ENCODE results near the gene EIF2S1.

Gene EIF2S1

DNA sequence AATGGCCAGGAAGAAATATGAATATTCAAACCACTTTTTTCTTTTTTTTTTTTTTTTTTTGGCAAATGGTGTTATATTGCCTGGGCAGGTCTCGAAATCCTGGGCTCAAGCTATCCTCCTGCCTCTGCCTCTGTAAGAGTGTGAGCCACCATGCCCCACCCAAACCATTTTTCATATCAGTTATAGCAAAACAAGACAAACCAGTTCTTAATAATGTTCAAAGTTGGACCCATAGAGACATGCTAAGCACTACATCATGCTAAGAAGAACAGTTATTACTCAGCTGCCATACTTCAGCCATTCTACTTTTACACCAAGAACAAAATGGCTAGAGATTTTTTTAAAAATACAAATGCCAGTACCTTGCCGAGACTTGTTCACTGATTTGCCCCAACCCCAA, 25.5 kb downstream of the EIF2S1 start:
- no peak overlapping the region for H3K4me3 Mint-ChIP-seq
- H3K27ac Mint-ChIP-seq (ENCODE audit: low read depth) = peak overlapping the region; percentile 46
- DNase-seq (ENCODE audit: low spot score in 2 of 2) = no peak
- no peaks in the 10 kb centered on the region for H3K4me1 Mint-ChIP-seq
- H3K27me3 Mint-ChIP-seq = no peaks in the 10 kb centered on the region
- peaks cover 47% of the 10 kb centered on the region for H3K36me3 Mint-ChIP-seq (ENCODE audit: insufficient read depth)
- H3K9me3 Mint-ChIP-seq = no peaks in the 10 kb centered on the region
- no peak for ATAC-seq (replicated peaks; ENCODE audit: extremely low read depth, poor library complexity, severe bottlenecking)

DNA sequence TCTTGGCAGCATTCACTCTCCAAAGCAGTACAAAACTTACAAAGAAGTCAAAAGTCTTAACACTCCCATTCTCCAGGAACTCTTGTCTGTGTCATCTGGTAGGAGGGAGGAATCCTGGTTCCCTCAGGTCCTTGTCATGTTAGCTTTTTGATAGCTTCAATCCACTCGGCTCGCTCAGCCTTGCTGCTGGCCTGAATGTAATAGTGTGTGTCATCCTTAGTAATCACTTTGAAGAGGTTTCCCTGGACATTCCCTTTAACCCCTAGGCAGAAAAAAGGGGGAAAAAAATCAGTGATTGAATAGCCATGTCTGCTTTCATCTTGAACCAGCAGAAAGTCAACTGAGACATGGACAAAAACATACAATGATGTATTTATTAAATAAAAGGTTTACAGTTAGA, 27.1 kb downstream of the EIF2S1 start:
- no peak for ATAC-seq (replicated peaks; ENCODE audit: extremely low read depth, poor library complexity, severe bottlenecking)
- peaks cover 34% of the 10 kb centered on the region for H3K36me3 Mint-ChIP-seq (ENCODE audit: insufficient read depth)
- H3K4me3 Mint-ChIP-seq = no peak overlapping the region
- H3K4me1 Mint-ChIP-seq = no peaks in the 10 kb centered on the region
- no peak overlapping the region for H3K27ac Mint-ChIP-seq (ENCODE audit: low read depth)
- no peaks in the 10 kb centered on the region for H3K27me3 Mint-ChIP-seq
- no peaks in the 10 kb centered on the region for H3K9me3 Mint-ChIP-seq
- DNase-seq (ENCODE audit: low spot score in 2 of 2) = no peak

DNA sequence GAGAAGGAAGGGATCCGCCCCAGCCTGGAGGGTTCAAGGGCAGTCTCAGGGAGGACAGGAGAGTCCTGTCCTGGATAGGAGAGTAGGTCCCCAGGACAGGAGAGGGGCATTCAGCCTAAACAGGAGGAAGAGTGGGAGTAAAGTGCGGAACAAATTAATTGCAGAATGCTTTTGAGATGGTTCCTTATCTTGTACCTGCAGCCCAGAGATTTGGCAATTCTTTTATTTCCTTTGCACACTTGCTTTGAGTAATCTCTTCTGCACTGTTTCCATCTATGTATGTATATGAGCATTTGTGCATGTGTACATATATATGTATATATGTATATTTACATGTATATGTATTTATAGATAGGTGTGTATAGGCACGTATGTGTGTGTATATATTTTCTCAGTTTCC, 29.1 kb downstream of the EIF2S1 start:
- Mint-ChIP-seq H3K4me1 (no peaks in the 10 kb centered on the region), H3K27ac (ENCODE audit: low read depth) (no peak overlapping the region), H3K9me3 (no peaks in the 10 kb centered on the region), H3K27me3 (no peaks in the 10 kb centered on the region), H3K36me3 (ENCODE audit: insufficient read depth) (peaks cover 17% of the 10 kb centered on the region), H3K4me3 (no peak overlapping the region)
- DNase-seq (ENCODE audit: low spot score in 2 of 2) = no peak
- ATAC-seq (replicated peaks; ENCODE audit: extremely low read depth, poor library complexity, severe bottlenecking) = no peak

DNA sequence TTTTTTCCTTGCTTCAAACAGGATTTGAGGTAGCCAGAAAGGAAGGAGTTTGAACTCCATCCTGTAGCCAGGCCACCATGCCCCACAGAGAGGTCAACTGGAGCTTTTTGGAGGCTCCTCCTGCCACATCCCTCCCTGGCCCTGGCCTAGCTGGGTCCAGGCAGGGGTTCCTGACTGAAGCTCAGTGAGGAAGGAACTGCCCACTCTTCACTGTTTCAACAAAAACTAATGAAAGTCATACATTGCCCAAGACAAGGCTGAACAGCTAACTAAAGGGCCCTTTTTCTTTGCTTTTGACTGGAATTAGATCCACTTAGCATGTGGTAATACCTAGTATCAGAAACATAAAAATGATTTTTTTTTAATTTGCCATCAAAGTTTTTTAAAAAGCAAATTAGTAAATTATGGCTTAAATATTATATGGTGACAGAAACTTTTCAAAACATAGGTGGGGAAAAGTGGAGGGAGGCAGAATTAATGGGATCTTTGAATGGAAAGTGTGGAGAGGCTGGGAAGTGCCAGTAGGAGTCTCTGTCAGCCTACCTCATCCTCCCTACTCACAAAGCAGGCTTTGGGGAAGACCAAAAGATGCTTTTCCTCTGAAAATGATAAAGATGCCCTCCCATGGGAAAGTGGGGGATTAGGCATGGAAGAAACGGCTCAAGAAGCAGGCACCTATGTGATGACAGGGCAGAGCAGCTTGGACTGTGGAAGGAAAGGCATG, 29.8 kb downstream of the EIF2S1 start:
- no peaks in the 10 kb centered on the region for H3K4me1 Mint-ChIP-seq
- DNase-seq (ENCODE audit: low spot score in 2 of 2) (no peak), ATAC-seq (replicated peaks; ENCODE audit: extremely low read depth, poor library complexity, severe bottlenecking) (no peak)
- no peaks in the 10 kb centered on the region for H3K9me3 Mint-ChIP-seq
- H3K36me3 Mint-ChIP-seq (ENCODE audit: insufficient read depth) = peaks cover 10% of the 10 kb centered on the region
- H3K27ac Mint-ChIP-seq (ENCODE audit: low read depth) = no peak overlapping the region
- no peaks in the 10 kb centered on the region for H3K27me3 Mint-ChIP-seq
- H3K4me3 Mint-ChIP-seq = no peak overlapping the region

DNA sequence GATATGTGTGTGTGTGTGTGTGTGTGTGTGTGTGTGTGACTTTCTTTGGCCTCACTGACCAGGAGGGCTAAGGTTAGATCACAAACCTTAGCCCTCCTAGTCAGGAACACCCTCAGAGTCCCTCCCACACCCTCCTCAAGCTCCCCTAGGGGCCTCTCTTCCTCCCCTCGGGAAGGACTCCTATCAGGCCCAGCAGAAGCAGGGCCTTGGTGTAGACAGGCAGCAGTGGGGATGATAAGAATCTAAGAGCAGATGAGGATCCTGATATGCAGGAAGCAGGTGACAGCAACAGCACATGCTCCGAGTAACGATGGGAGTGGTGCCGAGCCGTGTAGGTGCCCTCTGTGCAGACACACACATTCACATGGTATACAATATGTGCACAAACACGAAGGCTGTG, 31.1 kb downstream of the EIF2S1 start:
- Mint-ChIP-seq H3K4me3 (no peak overlapping the region), H3K27me3 (no peaks in the 10 kb centered on the region), H3K9me3 (no peaks in the 10 kb centered on the region), H3K4me1 (no peaks in the 10 kb centered on the region), H3K27ac (ENCODE audit: low read depth) (no peak overlapping the region), H3K36me3 (ENCODE audit: insufficient read depth) (peaks cover 3% of the 10 kb centered on the region)
- ATAC-seq (replicated peaks; ENCODE audit: extremely low read depth, poor library complexity, severe bottlenecking) (no peak), DNase-seq (ENCODE audit: low spot score in 2 of 2) (no peak)

DNA sequence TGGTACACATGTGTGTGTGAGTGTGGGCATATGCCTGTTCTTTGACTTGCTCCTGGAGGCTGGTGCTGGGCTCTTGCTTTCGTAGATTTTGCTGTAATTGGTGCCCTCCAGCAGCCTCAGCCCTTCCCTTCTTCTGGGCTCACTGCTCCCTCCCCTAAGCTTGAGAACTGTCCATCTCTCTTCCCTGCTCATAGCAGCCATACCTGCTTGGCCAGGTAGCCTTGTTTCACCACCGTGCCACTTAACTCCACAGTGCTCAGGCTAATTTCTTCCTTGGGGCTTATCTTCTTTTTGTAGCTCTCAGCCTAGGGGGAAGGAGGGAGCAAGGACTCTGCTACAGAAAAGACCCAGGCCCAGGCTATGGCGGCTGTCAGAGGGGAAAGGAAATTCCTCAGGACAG, 32.0 kb downstream of the EIF2S1 start:
- H3K4me1 Mint-ChIP-seq = no peaks in the 10 kb centered on the region
- no peak overlapping the region for H3K4me3 Mint-ChIP-seq
- ATAC-seq (replicated peaks; ENCODE audit: extremely low read depth, poor library complexity, severe bottlenecking) = no peak
- no peaks in the 10 kb centered on the region for H3K9me3 Mint-ChIP-seq
- DNase-seq (ENCODE audit: low spot score in 2 of 2) = no peak
- H3K36me3 Mint-ChIP-seq (ENCODE audit: insufficient read depth) = peaks cover 3% of the 10 kb centered on the region
- H3K27ac Mint-ChIP-seq (ENCODE audit: low read depth) = no peak overlapping the region
- H3K27me3 Mint-ChIP-seq = no peaks in the 10 kb centered on the region

DNA sequence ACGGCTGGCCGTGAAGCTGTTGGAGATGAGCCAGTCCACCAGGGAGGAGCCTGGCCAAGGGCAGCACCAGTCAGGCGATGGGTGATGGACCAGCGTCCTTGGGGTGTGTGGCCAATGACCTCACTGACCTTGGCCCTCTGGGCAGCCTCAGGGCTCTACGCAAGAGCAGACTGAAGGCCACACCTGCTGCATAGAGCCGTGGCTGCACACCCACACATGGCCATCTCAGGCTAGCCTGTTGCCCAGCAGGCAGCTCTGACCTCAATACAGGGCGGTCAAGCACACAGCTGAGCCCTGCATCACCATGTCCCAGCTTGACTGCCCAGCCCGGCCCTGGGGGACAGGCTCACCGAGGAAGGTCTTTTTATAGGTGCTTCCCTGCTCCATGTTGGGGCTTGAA, 32.7 kb downstream of the EIF2S1 start:
- H3K27ac Mint-ChIP-seq (ENCODE audit: low read depth) = no peak overlapping the region

DNA sequence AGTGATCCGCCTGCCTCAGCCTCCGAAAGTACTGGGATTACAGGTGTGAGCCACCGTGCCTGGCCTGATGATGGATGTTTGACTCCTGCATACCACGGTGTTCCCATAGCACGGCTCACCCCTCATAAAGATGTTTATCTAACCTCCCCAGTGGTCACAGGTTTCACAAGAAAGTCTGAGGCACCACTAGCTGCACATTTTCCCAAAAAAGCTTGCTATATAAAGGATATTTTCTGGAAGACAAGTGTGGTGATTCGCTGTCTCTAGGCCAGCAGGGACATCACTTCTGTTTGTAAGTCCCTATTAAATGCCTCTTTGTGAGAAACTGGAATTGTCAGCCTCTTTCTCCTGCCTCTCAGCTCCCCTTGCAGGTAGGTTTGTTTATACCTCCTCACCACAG, 33.6 kb downstream of the EIF2S1 start:
- Mint-ChIP-seq H3K9me3 (no peaks in the 10 kb centered on the region), H3K4me3 (no peak overlapping the region), H3K4me1 (no peaks in the 10 kb centered on the region), H3K27ac (ENCODE audit: low read depth) (no peak overlapping the region), H3K36me3 (ENCODE audit: insufficient read depth) (peaks cover 1% of the 10 kb centered on the region), H3K27me3 (peaks cover 9% of the 10 kb centered on the region)
- DNase-seq (ENCODE audit: low spot score in 2 of 2) (no peak), ATAC-seq (replicated peaks; ENCODE audit: extremely low read depth, poor library complexity, severe bottlenecking) (no peak)

More for the DNA sequence above, 32.7 kb downstream of the EIF2S1 start:
- no peaks in the 10 kb centered on the region for H3K4me1 Mint-ChIP-seq
- H3K36me3 Mint-ChIP-seq (ENCODE audit: insufficient read depth) = peaks cover 3% of the 10 kb centered on the region
- no peaks in the 10 kb centered on the region for H3K27me3 Mint-ChIP-seq
- DNase-seq (ENCODE audit: low spot score in 2 of 2) = no peak
- H3K9me3 Mint-ChIP-seq = no peaks in the 10 kb centered on the region
- no peak for ATAC-seq (replicated peaks; ENCODE audit: extremely low read depth, poor library complexity, severe bottlenecking)
- no peak overlapping the region for H3K4me3 Mint-ChIP-seq

DNA sequence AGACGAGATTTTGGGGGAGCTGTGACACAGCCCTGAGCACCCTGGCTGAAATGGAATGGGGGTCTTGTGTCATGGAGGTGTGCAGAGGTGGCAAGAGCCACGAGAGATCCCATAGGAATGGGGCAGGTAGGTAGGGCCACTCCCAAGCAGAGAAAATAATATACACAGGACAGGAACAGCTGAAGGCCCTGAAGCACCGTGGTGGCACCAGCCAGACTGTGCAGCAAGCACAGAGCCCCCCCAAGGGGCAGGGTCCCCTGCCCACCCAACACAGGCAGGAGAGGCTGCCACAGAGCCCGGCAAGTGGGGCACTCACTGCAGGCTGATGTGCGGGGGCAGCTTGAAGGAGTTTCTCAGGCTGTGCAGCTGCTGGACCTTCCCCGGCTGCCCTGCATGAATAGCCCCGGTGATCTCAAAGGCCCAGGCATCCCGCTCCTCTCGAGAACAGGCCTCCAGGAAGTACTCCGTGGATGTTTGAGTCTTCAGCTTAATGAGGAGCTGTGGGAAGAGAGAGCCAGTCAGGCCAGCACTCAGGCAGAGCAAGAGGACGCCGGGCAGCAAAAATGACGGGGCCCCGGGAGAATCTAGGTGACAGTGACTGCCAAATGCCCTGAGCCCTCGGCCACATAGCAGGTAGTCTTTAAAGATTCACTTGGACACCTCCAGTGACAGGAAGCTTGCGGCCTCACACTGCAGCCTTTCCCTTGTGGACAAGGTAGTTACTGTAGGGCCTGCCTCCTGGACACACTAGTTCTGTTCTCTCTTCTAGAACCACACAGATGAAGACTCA, 35.2 kb downstream of the EIF2S1 start:
- Mint-ChIP-seq H3K4me3 (no peak overlapping the region), H3K27me3 (peaks cover 22% of the 10 kb centered on the region), H3K36me3 (ENCODE audit: insufficient read depth) (peaks cover 1% of the 10 kb centered on the region)

DNA sequence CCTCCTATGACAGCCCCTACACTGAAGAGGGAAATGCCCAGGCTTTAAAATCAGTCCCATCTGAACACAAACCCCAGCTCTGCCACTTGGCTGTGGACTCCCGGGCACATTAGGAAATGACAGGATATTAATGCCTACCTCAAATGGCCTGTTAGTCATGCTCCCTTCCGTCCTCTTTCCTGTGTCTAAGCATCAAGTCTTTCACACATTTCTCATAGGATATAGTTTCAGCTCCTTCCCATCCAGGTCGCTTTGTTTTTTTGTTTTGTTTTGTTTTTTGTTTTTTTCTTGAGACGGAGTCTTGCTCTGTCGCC, 35.7 kb downstream of the EIF2S1 start:
- H3K4me3 Mint-ChIP-seq = no peak overlapping the region
- ATAC-seq (replicated peaks; ENCODE audit: extremely low read depth, poor library complexity, severe bottlenecking) = no peak
- peaks cover 1% of the 10 kb centered on the region for H3K36me3 Mint-ChIP-seq (ENCODE audit: insufficient read depth)
- H3K27ac Mint-ChIP-seq (ENCODE audit: low read depth) = no peak overlapping the region
- H3K9me3 Mint-ChIP-seq = no peaks in the 10 kb centered on the region
- DNase-seq (ENCODE audit: low spot score in 2 of 2) = no peak
- H3K4me1 Mint-ChIP-seq = no peaks in the 10 kb centered on the region
- H3K27me3 Mint-ChIP-seq = peaks cover 22% of the 10 kb centered on the region

More for the DNA sequence above, 35.2 kb downstream of the EIF2S1 start:
- Mint-ChIP-seq H3K27ac (ENCODE audit: low read depth) (peak overlapping the region; percentile 24), H3K4me1 (no peaks in the 10 kb centered on the region), H3K9me3 (no peaks in the 10 kb centered on the region)
- DNase-seq (ENCODE audit: low spot score in 2 of 2) (no peak), ATAC-seq (replicated peaks; ENCODE audit: extremely low read depth, poor library complexity, severe bottlenecking) (no peak)

DNA sequence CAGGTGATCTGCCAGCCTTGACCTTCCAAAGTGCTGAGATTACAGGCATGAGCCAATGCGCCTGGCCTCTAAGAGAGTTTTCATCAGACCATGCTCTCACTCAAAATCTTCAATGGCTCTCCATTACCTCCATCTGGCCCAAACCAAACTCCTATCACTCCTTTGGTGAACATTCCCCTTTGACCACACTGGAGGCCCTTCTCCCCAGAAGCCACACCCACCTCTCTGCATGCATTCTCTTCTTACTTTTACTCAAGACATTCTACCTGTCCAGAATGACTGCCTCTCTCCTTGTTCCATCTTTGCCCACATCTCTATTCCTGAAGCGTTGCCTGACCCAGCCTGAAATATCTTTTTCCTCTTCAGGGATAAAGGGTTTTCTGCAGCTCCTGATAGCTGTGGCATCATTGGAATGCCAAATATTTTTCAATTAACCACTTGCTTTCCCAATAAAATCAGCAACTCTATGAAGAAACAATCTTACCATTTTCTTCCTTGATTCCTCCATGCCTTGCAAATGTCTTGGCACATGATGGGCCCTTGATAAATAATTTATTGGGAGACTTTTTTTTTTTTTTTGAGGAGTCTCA, 36.3 kb downstream of the EIF2S1 start:
- Mint-ChIP-seq H3K27ac (ENCODE audit: low read depth) (no peak overlapping the region), H3K4me3 (no peak overlapping the region), H3K27me3 (peaks cover 22% of the 10 kb centered on the region), H3K4me1 (no peaks in the 10 kb centered on the region), H3K36me3 (ENCODE audit: insufficient read depth) (peaks cover 1% of the 10 kb centered on the region), H3K9me3 (no peaks in the 10 kb centered on the region)
- DNase-seq (ENCODE audit: low spot score in 2 of 2) = no peak
- no peak for ATAC-seq (replicated peaks; ENCODE audit: extremely low read depth, poor library complexity, severe bottlenecking)

DNA sequence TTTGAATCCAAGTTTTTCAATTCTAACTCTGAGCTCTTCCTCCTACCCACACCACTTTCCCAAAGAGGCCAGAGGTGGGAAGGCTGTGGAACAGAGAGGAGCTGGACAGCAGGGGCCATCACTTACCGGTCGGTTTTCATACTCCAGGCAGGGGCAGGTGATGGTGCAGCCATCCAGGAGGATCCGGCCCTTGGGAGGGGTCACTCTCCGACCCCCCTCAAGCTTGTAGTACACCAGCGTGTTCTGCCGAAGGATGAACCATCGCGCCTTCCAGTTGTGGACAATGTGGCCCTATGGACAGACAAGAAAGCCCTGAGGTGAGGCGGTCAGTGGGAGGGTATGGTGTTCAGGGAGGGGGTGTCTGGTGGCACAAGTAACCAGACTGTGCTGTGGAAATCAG, 37.4 kb downstream of the EIF2S1 start:
- H3K4me1 Mint-ChIP-seq = no peaks in the 10 kb centered on the region
- DNase-seq (ENCODE audit: low spot score in 2 of 2) = no peak
- peaks cover 1% of the 10 kb centered on the region for H3K36me3 Mint-ChIP-seq (ENCODE audit: insufficient read depth)
- peaks cover 22% of the 10 kb centered on the region for H3K27me3 Mint-ChIP-seq
- no peak for ATAC-seq (replicated peaks; ENCODE audit: extremely low read depth, poor library complexity, severe bottlenecking)
- no peak overlapping the region for H3K27ac Mint-ChIP-seq (ENCODE audit: low read depth)
- H3K4me3 Mint-ChIP-seq = no peak overlapping the region
- H3K9me3 Mint-ChIP-seq = no peaks in the 10 kb centered on the region

DNA sequence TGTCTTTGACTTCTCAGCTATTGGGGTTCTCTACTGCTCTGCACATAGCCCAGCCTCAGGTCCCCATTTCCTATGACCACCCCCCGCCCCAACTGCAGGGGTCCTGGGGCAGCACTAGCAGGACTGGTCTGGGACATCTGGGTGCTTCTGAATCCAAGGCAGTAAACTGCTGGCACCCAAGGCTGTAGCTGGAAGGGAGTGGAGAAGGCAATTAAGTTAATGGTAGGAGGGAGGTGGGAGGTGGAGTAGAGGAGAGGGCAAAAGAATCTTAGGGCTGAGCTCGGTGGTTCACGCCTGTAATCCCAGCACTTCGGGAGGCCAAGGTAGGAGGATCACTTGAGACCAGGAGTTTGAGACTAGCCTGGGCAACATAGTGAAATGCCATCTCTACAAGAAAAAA, 40.3 kb downstream of the EIF2S1 start:
- H3K27me3 Mint-ChIP-seq = peaks cover 23% of the 10 kb centered on the region
- H3K4me3 Mint-ChIP-seq = no peak overlapping the region
- no peaks in the 10 kb centered on the region for H3K36me3 Mint-ChIP-seq (ENCODE audit: insufficient read depth)
- ATAC-seq (replicated peaks; ENCODE audit: extremely low read depth, poor library complexity, severe bottlenecking) = no peak
- no peak overlapping the region for H3K27ac Mint-ChIP-seq (ENCODE audit: low read depth)
- H3K9me3 Mint-ChIP-seq = no peaks in the 10 kb centered on the region
- H3K4me1 Mint-ChIP-seq = no peaks in the 10 kb centered on the region
- no peak for DNase-seq (ENCODE audit: low spot score in 2 of 2)
